ENCODE data around the gene ERC1.
"Not testable (repeated sequence)": the region's sequence is repeated elsewhere in the genome, so short reads cannot be mapped to it uniquely, and the experiment has no call there.

ERC1 gene

DNA sequence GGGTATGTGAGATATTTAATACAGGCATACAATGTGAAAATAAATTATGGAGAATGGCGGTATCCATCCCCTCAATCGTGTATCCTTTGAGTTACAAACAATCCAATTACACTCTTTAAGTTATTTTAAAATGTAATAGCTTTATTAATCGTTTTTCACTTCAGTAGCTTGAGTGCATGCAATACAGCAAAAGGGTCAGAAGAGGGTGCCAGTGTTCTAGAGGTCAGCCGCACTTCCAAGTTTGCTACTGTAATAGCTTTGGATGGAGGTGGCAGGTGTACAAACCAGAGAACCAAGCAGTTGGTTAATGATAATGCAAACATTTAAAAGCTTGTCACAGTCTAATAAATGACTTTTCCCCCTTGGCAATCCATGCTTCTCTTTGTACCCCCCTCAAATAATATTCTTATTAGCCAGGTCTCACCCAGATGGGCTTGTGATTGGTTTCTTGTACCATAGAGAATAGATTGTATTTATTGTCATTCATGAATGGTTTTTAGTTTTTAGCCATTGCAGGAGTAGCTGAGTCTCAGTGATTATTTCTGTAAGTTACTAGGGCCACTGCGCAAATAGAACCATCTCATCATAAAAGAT lies 127.0 kb downstream of the ERC1 start:
- Histone ChIP-seq H3K9me3 (ENCODE audit: low read depth, low read length) (no peaks in the 10 kb centered on the region), H3K27ac (no peak overlapping the region), H3K9ac (ENCODE audit: insufficient read length) (no peak overlapping the region), H3K36me3 (ENCODE audit: insufficient read depth, low read length) (no peaks in the 10 kb centered on the region), H3K4me3 (no peak overlapping the region)
- DNase-seq (ENCODE audit: low read depth, low spot score): peak; percentile 60
- TF ChIP-seq FOXP2 (optimal IDR thresholded peaks at IDR 0.05; ENCODE audit: control extremely low read depth, extremely low read length, insufficient read depth) (no peak), POLR2AphosphoS5 (IDR thresholded peaks at IDR 0.05; ENCODE audit: borderline replicate concordance, low read depth, low read length) (no peak), EZH2 (IDR thresholded peaks at IDR 0.05) (no peak)

DNA sequence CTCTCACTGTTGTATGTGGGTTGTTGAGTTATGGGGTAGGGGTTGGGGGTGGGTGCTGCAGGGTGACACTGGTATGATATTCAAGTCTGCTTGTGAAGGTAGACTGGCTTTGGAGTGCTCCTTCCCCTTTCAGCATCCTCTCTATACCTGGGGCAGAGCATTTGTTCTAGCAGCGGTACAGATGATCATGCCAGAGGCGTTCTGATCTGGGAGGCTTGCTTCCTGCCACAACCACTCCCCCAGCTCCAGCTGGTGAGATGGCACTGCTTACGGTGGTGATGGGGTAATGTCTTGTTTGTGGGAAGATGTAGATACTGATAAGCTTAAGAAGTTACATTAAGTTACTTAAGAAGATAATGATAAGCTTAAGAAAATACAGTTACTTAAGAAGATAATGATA lies 131.8 kb downstream of the ERC1 start:
- Histone ChIP-seq H3K27ac (no peak overlapping the region), H3K9ac (ENCODE audit: insufficient read length) (no peak overlapping the region), H3K4me3 (no peak overlapping the region), H3K9me3 (ENCODE audit: low read depth, low read length) (no peaks in the 10 kb centered on the region), H3K36me3 (ENCODE audit: insufficient read depth, low read length) (no peaks in the 10 kb centered on the region)
- TF ChIP-seq FOXP2 (optimal IDR thresholded peaks at IDR 0.05; ENCODE audit: control extremely low read depth, extremely low read length, insufficient read depth): no peak
- DNase-seq (ENCODE audit: low read depth, low spot score): no peak

DNA sequence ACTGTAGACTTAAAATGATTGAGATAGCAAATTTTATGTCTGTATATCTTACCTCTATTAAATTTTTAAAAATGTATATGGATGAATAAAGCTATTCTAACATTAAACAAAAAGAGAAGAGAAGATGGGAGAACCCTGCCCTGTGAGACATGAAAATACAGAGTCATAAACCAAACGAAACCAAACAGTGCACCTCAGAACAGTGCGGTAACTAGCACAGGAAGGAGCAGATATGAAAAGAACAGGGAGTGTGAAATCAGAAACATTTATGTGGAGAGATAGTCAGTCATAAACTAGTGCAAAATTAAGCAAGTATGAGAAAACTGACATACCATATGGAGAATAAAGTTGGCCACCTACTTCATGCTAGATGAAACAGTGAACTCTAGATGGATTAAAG lies 135.1 kb downstream of the ERC1 start:
- Histone ChIP-seq H3K27ac (no peak overlapping the region), H3K4me3 (no peak overlapping the region), H3K9me3 (ENCODE audit: low read depth, low read length) (no peaks in the 10 kb centered on the region), H3K36me3 (ENCODE audit: insufficient read depth, low read length) (no peaks in the 10 kb centered on the region), H3K9ac (ENCODE audit: insufficient read length) (no peak overlapping the region)
- TF ChIP-seq POLR2AphosphoS5 (IDR thresholded peaks at IDR 0.05; ENCODE audit: borderline replicate concordance, low read depth, low read length) (no peak), EZH2 (IDR thresholded peaks at IDR 0.05) (no peak), FOXP2 (optimal IDR thresholded peaks at IDR 0.05; ENCODE audit: control extremely low read depth, extremely low read length, insufficient read depth) (no peak)
- no peak for DNase-seq (ENCODE audit: low read depth, low spot score)

DNA sequence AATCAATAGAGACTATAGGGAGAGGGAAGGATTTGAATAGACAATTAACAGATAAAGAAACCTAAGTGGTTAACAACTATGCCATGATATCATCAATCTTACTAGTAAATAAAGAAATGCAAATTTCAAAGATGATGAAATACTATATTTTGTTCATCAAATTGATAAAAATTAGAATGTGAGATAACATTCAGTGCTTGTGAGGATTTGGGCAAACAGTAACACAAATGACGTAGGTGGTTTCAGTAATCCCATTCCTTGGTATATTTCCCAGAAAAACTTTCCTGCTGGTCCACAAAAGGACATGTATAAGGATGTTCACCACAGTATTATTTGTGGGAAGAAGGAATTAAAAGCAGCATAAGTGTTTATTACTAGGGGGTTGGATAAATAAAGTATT lies 136.0 kb downstream of the ERC1 start:
- H3K4me3 ChIP-seq: no peak overlapping the region
- no peaks in the 10 kb centered on the region for H3K36me3 ChIP-seq (ENCODE audit: insufficient read depth, low read length)
- TF ChIP-seq FOXP2 (optimal IDR thresholded peaks at IDR 0.05; ENCODE audit: control extremely low read depth, extremely low read length, insufficient read depth) (no peak), POLR2AphosphoS5 (IDR thresholded peaks at IDR 0.05; ENCODE audit: borderline replicate concordance, low read depth, low read length) (no peak), EZH2 (IDR thresholded peaks at IDR 0.05) (no peak)
- no peak overlapping the region for H3K27ac ChIP-seq
- no peak overlapping the region for H3K9ac ChIP-seq (ENCODE audit: insufficient read length)
- no peak for DNase-seq (ENCODE audit: low read depth, low spot score)
- H3K9me3 ChIP-seq (ENCODE audit: low read depth, low read length): no peaks in the 10 kb centered on the region

GRCh38 chr12:1130164-1130563 lies 139.1 kb downstream of the ERC1 start:
- Histone ChIP-seq H3K9me3 (ENCODE audit: low read depth, low read length) (no peaks in the 10 kb centered on the region), H3K36me3 (ENCODE audit: insufficient read depth, low read length) (no peaks in the 10 kb centered on the region), H3K4me3 (no peak overlapping the region), H3K27ac (no peak overlapping the region), H3K9ac (ENCODE audit: insufficient read length) (no peak overlapping the region)
- no peak for DNase-seq (ENCODE audit: low read depth, low spot score)
- no peak for TF ChIP-seq POLR2AphosphoS5 (IDR thresholded peaks at IDR 0.05; ENCODE audit: borderline replicate concordance, low read depth, low read length)

GRCh38 chr12:1130571-1130970 lies 139.5 kb downstream of the ERC1 start:
- no peak overlapping the region for H3K9ac ChIP-seq (ENCODE audit: insufficient read length)

DNA sequence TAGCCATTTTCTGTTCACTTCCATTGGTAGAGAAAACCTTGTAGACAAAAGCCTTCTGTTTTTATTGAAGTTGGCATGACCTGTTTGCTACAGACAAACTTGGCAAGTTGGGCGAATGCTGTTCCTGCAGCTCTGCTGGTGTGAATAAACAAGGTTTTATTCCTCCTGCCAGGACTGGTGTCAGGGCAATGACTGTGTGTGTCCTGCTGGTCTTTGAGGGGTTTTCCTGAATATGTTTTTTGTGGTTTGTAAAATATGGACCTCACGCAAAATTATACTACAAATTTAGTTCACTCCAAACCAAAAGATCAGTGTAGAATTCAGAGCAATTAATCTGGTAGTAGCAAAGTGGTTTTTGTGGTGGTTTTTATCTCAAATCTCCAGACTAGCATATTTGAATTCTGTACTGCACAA lies 140.8 kb downstream of the ERC1 start:
- DNase-seq (ENCODE audit: low read depth, low spot score): no peak
- Histone ChIP-seq H3K36me3 (ENCODE audit: insufficient read depth, low read length) (no peaks in the 10 kb centered on the region), H3K9ac (ENCODE audit: insufficient read length) (no peak overlapping the region)

More at GRCh38 chr12:1130571-1130970, 139.5 kb downstream of the ERC1 start:
- no peak for DNase-seq (ENCODE audit: low read depth, low spot score)
- TF ChIP-seq POLR2AphosphoS5 (IDR thresholded peaks at IDR 0.05; ENCODE audit: borderline replicate concordance, low read depth, low read length) (no peak), EZH2 (IDR thresholded peaks at IDR 0.05) (no peak), FOXP2 (optimal IDR thresholded peaks at IDR 0.05; ENCODE audit: control extremely low read depth, extremely low read length, insufficient read depth) (no peak)
- no peaks in the 10 kb centered on the region for H3K9me3 ChIP-seq (ENCODE audit: low read depth, low read length)
- no peaks in the 10 kb centered on the region for H3K36me3 ChIP-seq (ENCODE audit: insufficient read depth, low read length)
- no peak overlapping the region for H3K4me3 ChIP-seq
- no peak overlapping the region for H3K27ac ChIP-seq

DNA sequence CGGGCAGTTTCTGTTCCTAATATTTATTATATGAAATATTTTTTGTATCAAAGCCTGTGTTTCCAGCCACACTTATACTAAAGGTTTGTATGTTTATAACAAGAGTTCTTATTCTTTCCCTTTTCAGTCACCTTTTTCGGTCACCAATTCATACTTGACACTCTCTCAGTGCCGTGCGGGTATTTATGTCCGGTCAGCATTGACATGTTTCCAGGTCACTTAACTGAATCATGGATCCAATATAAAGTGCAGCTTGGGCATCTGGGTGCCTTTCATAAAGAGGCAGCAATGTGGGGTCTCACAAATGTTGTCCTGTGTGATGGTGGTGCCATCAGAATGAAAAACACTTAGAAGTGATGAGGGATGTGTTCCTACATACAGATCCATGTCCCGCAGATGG lies 141.3 kb downstream of the ERC1 start:
- Histone ChIP-seq H3K36me3 (ENCODE audit: insufficient read depth, low read length) (no peaks in the 10 kb centered on the region), H3K9ac (ENCODE audit: insufficient read length) (no peak overlapping the region), H3K4me3 (no peak overlapping the region), H3K27ac (no peak overlapping the region), H3K9me3 (ENCODE audit: low read depth, low read length) (no peaks in the 10 kb centered on the region)
- no peak for DNase-seq (ENCODE audit: low read depth, low spot score)
- TF ChIP-seq EZH2 (IDR thresholded peaks at IDR 0.05) (no peak), POLR2AphosphoS5 (IDR thresholded peaks at IDR 0.05; ENCODE audit: borderline replicate concordance, low read depth, low read length) (no peak), FOXP2 (optimal IDR thresholded peaks at IDR 0.05; ENCODE audit: control extremely low read depth, extremely low read length, insufficient read depth) (no peak)

More for the DNA sequence above, 140.8 kb downstream of the ERC1 start:
- TF ChIP-seq POLR2AphosphoS5 (IDR thresholded peaks at IDR 0.05; ENCODE audit: borderline replicate concordance, low read depth, low read length): no peak
- no peak for TF ChIP-seq FOXP2 (optimal IDR thresholded peaks at IDR 0.05; ENCODE audit: control extremely low read depth, extremely low read length, insufficient read depth)
- TF ChIP-seq EZH2 (IDR thresholded peaks at IDR 0.05): no peak
- no peak overlapping the region for H3K4me3 ChIP-seq
- H3K27ac ChIP-seq: no peak overlapping the region
- no peaks in the 10 kb centered on the region for H3K9me3 ChIP-seq (ENCODE audit: low read depth, low read length)

- no peaks in the 10 kb centered on the region for H3K9me3 ChIP-seq (ENCODE audit: low read depth, low read length)
- H3K4me3 ChIP-seq: no peak overlapping the region
- no peak for TF ChIP-seq FOXP2 (optimal IDR thresholded peaks at IDR 0.05; ENCODE audit: control extremely low read depth, extremely low read length, insufficient read depth)
- TF ChIP-seq EZH2 (IDR thresholded peaks at IDR 0.05): no peak
- TF ChIP-seq POLR2AphosphoS5 (IDR thresholded peaks at IDR 0.05; ENCODE audit: borderline replicate concordance, low read depth, low read length): no peak
- no peak overlapping the region for H3K27ac ChIP-seq
- no peak for DNase-seq (ENCODE audit: low read depth, low spot score)
- no peaks in the 10 kb centered on the region for H3K36me3 ChIP-seq (ENCODE audit: insufficient read depth, low read length)
- H3K9ac ChIP-seq (ENCODE audit: insufficient read length): no peak overlapping the region
Measured at GRCh38 chr12:1138691-1139090, 147.7 kb downstream of the ERC1 start.

- not testable (repeated sequence) for H3K36me3 ChIP-seq (ENCODE audit: insufficient read depth, low read length); H3K4me3 ChIP-seq; H3K9ac ChIP-seq (ENCODE audit: insufficient read length); H3K9me3 ChIP-seq (ENCODE audit: low read depth, low read length); DNase-seq (ENCODE audit: low read depth, low spot score); H3K27ac ChIP-seq
Measured at GRCh38 chr12:1146758-1147157, 155.7 kb downstream of the ERC1 start.
